Heart right ventricle (tissue), 16 donors: ENCODE results near the gene TADA1. TPM values are rescaled to one million over a fixed set of nuclear protein-coding genes. Genes with fewer than 3 reads are reported as not detected.
A peak's percentile ranks its signal among the peaks of the same experiment; 100 is the strongest.

Source experiments
- ATAC-seq, 8 donors: fragments of 200-7000 bp; cut with Tn5 transposase; one replicate each; pipeline ENCODE4 v1.9.1; 2020; ENCODE audit warnings: mild to moderate bottlenecking in 8 of 8, moderate library complexity in 8 of 8, moderate number of reproducible peaks in 1 of 8
- DNase-seq, 2 donors: peaks; one replicate each; pipeline ENCODE4 v3.0.0-alpha.2; 2020
- H3K27ac ChIP-seq, 10 donors: fragments of 200-600 bp; sonication (generic) in 2 of 10; one replicate each; pipeline versions ENCODE4 v1.5.0 to v1.8.0; 2020 to 2022; ENCODE audit warnings: mild to moderate bottlenecking in 3 of 10
- H3K27me3 ChIP-seq, 7 donors: fragments of 200-600 bp; one replicate each; pipeline ENCODE4 v1.8.0; 2021 to 2022; ENCODE audit warnings: mild to moderate bottlenecking in 2 of 7
- H3K36me3 ChIP-seq, 9 donors: fragments of 200-600 bp; sonication (generic) in 1 of 9; one replicate each; pipeline versions ENCODE4 v1.5.0 to v1.8.0; 2020 to 2022; ENCODE audit warnings: mild to moderate bottlenecking in 2 of 9
- H3K4me1 ChIP-seq, 9 donors: fragments of 200-600 bp; sonication (generic) in 1 of 9; one replicate each; pipeline versions ENCODE4 v1.5.0 to v1.8.0; 2020 to 2022; ENCODE audit warnings: mild to moderate bottlenecking in 4 of 9
- H3K4me3 ChIP-seq, 10 donors: fragments of 200-600 bp; sonication (generic) in 2 of 10; one replicate each; pipeline versions ENCODE4 v1.5.0 to v1.8.0; 2020 to 2022; ENCODE audit warnings: mild to moderate bottlenecking in 7 of 10, moderate library complexity in 2 of 10
- H3K9me3 ChIP-seq, 11 donors: fragments of 200-600 bp in 10 of 11; sonication (generic) in 2 of 11; one replicate each; pipeline versions ENCODE4 v1.5.0 to v1.8.0; 2013 to 2022; ENCODE audit warnings: mild to moderate bottlenecking in 2 of 11, control low read depth in 1 of 11, moderate library complexity in 1 of 11
- CTCF ChIP-seq, 9 donors: fragments of 200-600 bp; sonication (generic) in 2 of 9; IDR thresholded peaks; one replicate each; pipeline versions ENCODE4 v1.5.0 to v1.8.0; 2021 to 2022; ENCODE audit warnings: antibody characterized with exemption in 9 of 9, mild to moderate bottlenecking in 5 of 9, moderate library complexity in 1 of 9
- WGBS, 2 donors: extraction: QIAGEN DNeasy Blood & Tissue Kit; methylation state at CpG; one replicate each; pipeline ENCODE4 v1.1.7; 2013; ENCODE audit warnings: inconsistent platforms in 1 of 2; 5-methylcytosine and 5-hydroxymethylcytosine counted together
- intact Hi-C, 10 donors: fragments of 100-400 bp; cut with DNase I; formaldehyde crosslinking; loops; one replicate each; pipeline versions ENCODE4 v1.11.1 to v1.14.2; 2022
- polyA plus RNA-seq, 2 donors: library from polyadenylated mRNA; stranded (reverse); fragments of 200-250 nt; gene quantifications; one replicate each; pipeline ENCODE4 v1.2.3, GENCODE V29; 2013
- total RNA-seq, 10 donors: library from RNA; stranded (reverse); fragmentation: NEBNext Ultra II Directional in 3 of 10; extraction: Animal tissue kit (Norgen Biotek cat#: 25700) in 3 of 10; gene quantifications; one replicate each; pipeline versions ENCODE4 v1.2.1 to v1.2.4, GENCODE V29; 2021 to 2023
- donor health status: Arrhythmogenic right ventricular cardiomyopathy.
- donor health status: ischemic (EF 13 %, LVEDD 7.1; RV severe dilation, severe dysfunction).
- donor health status: healthy with polysubstance abuse.
- donor health status: DM: no; HTN: yes; CAD: no.
- donor health status: DM: no; HTN: no; CAD: no.
- donor health status: ischemic (EF 25% LVEDD 6.9; RV normal size, moderate dysfunction).
- donor health status: ischemic (EF 25% LVEDD 5.7; RV mildly dilated, moderate dysfunction).
- donor health status: healthy.
- donor health status: DM: yes; HTN: yes; CAD: no.
- donor health status: Ischemic cardiomyopathy.
- donor health status: ischemic (EF 35%, LVEDD 5.7; RV mildly dilated, moderate dysfunction).
- donor health status: nonischemic (EF 11% LVEDD 7.7; RV severe dilation, severe dysfunction).
- donor health status: DM: yes; HTN: yes; CAD: no.
- donor health status: PGD.
- donor health status: ischemic (EF 29% LVEDD 5.4; RV normal size, mild dysfunction).
- donor health status: nonischemic (EF 23%, LVEDD 6.1; RV moderate dilation, normal function).

TADA1 gene
- total and polyA plus RNA-seq, 12 donors: 6.0 to 12.8 (median 8.9) TPM

GRCh38 chr1:166822385-166822784, 53.7 kb downstream of the TADA1 start:
- Histone ChIP-seq H3K9me3 (peaks cover 0 to 20% (median 3%) of the 10 kb centered on the region in 11 donors), H3K4me1 (no peaks in the 10 kb centered on the region), H3K27me3 (peaks cover 0 to 7% (median 0%) of the 10 kb centered on the region in 7 donors), H3K36me3 (no peaks in the 10 kb centered on the region), H3K27ac (no peak overlapping the region), H3K4me3 (no peak overlapping the region)
- ATAC-seq (no peak), DNase-seq (no peak)
- peak in 2 of 9 donors; percentile 6 to 21 for TF ChIP-seq CTCF (IDR thresholded peaks at IDR 0.05)
- WGBS, 2 donors: 54 to 63% methylated on average over 7 of the region's 7 CpGs
- intact Hi-C loops: no loop called here

GRCh38 chr1:166819974-166820373, 56.1 kb downstream of the TADA1 start:
- ATAC-seq (no peak), DNase-seq (no peak)
- H3K27ac ChIP-seq: no peak overlapping the region
- no peak overlapping the region for H3K4me3 ChIP-seq
- intact Hi-C loops: no loop called here
- 63 to 82% methylated on average over 2 of the region's 2 CpGs for WGBS, 2 donors
- no peak for TF ChIP-seq CTCF (IDR thresholded peaks at IDR 0.05)
- H3K36me3 ChIP-seq: no peaks in the 10 kb centered on the region
- H3K9me3 ChIP-seq: peaks cover 0 to 23% (median 3%) of the 10 kb centered on the region in 11 donors
- peaks cover 0 to 7% (median 0%) of the 10 kb centered on the region in 7 donors for H3K27me3 ChIP-seq
- H3K4me1 ChIP-seq: peaks cover 0 to under 1% (median 0%) of the 10 kb centered on the region in 9 donors

- WGBS, 2 donors: 14 to 35% methylated on average over 2 of the region's 2 CpGs
- no peak overlapping the region for H3K27ac ChIP-seq
- H3K9me3 ChIP-seq: peaks cover 0 to 10% (median 0%) of the 10 kb centered on the region in 11 donors
- H3K4me1 ChIP-seq: peaks cover 0 to 7% (median 0%) of the 10 kb centered on the region in 9 donors
- ATAC-seq (peak in 1 of 8 donors; percentile 49), DNase-seq (no peak)
- H3K36me3 ChIP-seq: no peaks in the 10 kb centered on the region
- TF ChIP-seq CTCF (IDR thresholded peaks at IDR 0.05): no peak
- no peak overlapping the region for H3K4me3 ChIP-seq
- H3K27me3 ChIP-seq: no peaks in the 10 kb centered on the region
- intact Hi-C loops: no loop called here
Measured at GRCh38 chr1:166814611-166815010, 61.5 kb downstream of the TADA1 start.

- DNase-seq: no peak
- peak in 1 of 9 donors; percentile 11 for TF ChIP-seq CTCF (IDR thresholded peaks at IDR 0.05)
- 38 to 49% methylated on average over 2 of the region's 2 CpGs for WGBS, 2 donors
- peaks cover 0 to 7% (median 0%) of the 10 kb centered on the region in 9 donors for H3K4me1 ChIP-seq
- intact Hi-C loops: no loop called here
- no peak for ATAC-seq
- H3K27ac ChIP-seq: no peak overlapping the region
- no peaks in the 10 kb centered on the region for H3K27me3 ChIP-seq
- no peaks in the 10 kb centered on the region for H3K36me3 ChIP-seq
- H3K4me3 ChIP-seq: no peak overlapping the region
- H3K9me3 ChIP-seq: peaks cover 0 to 10% (median 0%) of the 10 kb centered on the region in 11 donors
Measured at GRCh38 chr1:166813508-166814223, 62.4 kb downstream of the TADA1 start.
